Skeletal muscle tissue (tissue), 2 donors: Measurements from ENCODE around the gene L2HGDH. TPM values are rescaled to one million over a fixed set of nuclear protein-coding genes. Genes with fewer than 3 reads are reported as not detected.

Experiments used
- small RNA-seq: library from RNA; depleted of rRNA; stranded (forward); fragments of <200 nt; gene quantifications from one replicate; pipeline ENCODE3, GENCODE V24; 2014
- total RNA-seq: library from RNA; depleted of rRNA; stranded (reverse); fragments of >200 nt; gene quantifications from one replicate; pipeline ENCODE4 v1.2.3, GENCODE V29; 2014

The L2HGDH gene
- total RNA-seq, 1 donor from 2014 or later: 8.4 TPM

Small RNAs within 50 kb of the gene (small RNA-seq; reads per million reads assigned to genes)
- 0.12 reads per million for gene MIR4504

Other genes with a start within 250 kb of the L2HGDH start
- 2.1 TPM for gene VCPKMT, start 195.7 kb downstream of the L2HGDH start, total RNA-seq
- gene SOS2, start 80.7 kb downstream of the L2HGDH start, total RNA-seq: 45.9 TPM
- gene DMAC2L, start 95 bp upstream of the L2HGDH start, total RNA-seq: 4.7 TPM
- gene CDKL1, start 84.7 kb upstream of the L2HGDH start, total RNA-seq: 8.4 TPM
- gene MAP4K5, start 220.3 kb upstream of the L2HGDH start, total RNA-seq: 27.1 TPM
- gene ATL1, start 247.9 kb upstream of the L2HGDH start, total RNA-seq: 5.2 TPM